ENCODE data around the gene EMILIN2.

EMILIN2 gene

GRCh38 chr18:2897448-2898185, 50.8 kb downstream of the EMILIN2 start:
- no peak for DNase-seq (ENCODE audit: low read depth in 3 of 3, low spot score in 1 of 3)

GRCh38 chr18:2898186-2898640, 51.4 kb downstream of the EMILIN2 start:
- DNase-seq (ENCODE audit: low read depth in 3 of 3, low spot score in 1 of 3), result no peak

DNA sequence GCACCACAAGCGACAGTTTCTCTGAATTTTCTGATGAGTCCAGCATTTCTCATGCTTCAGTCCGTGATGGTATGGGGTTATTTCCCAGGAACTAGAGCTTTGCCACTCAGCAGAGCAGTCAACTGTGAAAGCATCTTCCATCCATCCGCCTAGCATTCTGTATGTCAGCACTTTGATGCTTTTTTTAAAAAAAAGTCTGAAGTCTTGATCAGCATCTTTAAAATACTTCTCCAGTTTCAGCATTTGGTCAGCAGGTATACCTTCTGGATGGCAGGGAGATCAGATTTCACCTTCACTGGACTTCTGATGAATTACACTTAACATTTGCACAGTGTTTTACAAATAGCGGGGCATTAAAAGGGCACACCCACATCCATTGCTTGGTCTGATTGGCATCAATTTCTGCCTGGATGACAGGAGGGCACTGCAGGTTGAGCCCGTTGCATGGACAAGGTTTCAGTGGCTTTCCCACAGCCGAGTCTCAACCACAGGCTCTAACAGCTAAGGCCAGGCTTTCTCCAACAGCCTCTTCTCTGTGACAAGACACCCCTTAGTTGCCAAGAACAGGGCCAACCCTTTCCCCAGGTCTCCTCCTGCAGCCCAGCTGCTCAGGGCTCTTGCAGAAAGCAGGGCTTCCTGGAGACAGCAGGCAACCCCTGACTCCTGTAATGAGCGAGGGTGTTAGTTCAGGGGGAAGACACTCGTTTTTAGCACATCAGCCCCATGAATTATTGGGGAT, 54.0 kb downstream of the EMILIN2 start:
- no peak for DNase-seq (ENCODE audit: low read depth in 3 of 3, low spot score in 1 of 3)

DNA sequence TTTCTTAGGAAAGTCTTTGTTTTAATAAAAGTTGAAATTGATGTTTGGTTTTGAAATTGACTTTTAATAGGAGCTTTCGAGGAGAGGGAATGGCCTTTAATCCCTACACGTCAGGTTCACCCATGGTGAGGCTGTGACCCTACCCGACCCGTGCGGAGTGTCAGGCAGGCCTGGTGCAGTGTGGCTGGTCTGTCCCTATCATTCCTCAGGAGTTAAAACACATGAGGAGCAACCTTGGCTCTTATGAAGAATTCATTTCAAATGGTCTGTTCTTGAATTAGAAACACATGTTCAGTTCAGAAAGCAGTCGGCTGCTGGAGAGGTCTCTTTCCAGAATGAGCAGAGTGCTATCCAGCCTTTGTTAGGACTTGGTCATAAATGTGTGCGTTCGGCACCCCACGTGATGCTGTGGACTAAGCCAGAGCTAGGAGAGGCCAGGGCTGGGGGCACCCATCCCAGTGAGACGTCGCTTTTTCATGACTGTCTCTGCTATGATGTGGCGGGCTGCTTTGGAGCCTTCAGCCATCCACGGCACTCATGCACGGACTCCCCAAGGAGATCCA, 54.7 kb downstream of the EMILIN2 start:
- DNase-seq (ENCODE audit: low read depth in 3 of 3, low spot score in 1 of 3), result no peak

DNA sequence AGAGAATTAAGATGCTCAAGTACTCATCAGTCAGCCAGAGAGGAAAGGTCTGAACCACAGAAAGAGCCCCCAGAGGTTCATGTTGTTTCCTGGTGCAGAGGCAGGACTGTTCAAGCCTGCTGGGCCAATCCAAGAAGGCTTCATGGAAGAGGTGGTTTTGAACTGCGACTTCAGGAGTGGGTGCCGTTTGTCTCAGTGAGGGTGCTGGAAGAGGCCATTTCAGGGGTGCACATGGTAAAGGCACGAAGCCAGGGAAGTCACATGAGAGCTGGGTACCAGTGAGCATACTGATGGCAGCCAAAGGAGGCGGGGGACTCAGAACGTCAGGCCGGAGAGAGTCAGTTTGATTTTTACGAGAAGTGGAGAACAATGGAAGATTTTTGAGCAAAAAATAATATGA, 55.5 kb downstream of the EMILIN2 start:
- no peak for DNase-seq (ENCODE audit: low read depth in 3 of 3, low spot score in 1 of 3)

DNA sequence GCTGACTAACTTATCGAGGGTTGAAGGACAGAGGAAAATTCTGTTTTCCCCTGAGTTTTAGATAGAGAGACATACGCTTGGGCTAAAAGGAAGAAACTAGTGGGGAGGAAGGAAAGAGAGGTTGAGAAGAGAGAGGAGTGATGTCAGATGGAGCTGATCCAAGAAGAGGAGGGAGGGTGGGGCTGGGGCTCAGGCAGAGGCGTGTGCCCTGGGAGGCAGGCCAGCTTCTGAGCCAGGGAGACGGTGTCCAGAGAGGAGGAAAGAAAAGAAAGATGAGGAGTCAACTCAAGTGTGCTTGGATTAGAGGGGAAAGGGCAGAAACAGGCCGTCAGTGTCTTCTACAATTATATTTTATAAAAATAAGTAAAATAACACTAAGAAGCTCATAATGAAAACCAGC, 56.2 kb downstream of the EMILIN2 start:
- no peak for DNase-seq (ENCODE audit: low read depth in 3 of 3, low spot score in 1 of 3)

GRCh38 chr18:2905854-2906703, 59.3 kb downstream of the EMILIN2 start:
- DNase-seq (ENCODE audit: low read depth in 3 of 3, low spot score in 1 of 3), result peak in 1 of 3 donors; percentile 29

GRCh38 chr18:2906704-2907549, 60.1 kb downstream of the EMILIN2 start:
- peak in 1 of 3 donors; percentile 30 for DNase-seq (ENCODE audit: low read depth in 3 of 3, low spot score in 1 of 3)

DNA sequence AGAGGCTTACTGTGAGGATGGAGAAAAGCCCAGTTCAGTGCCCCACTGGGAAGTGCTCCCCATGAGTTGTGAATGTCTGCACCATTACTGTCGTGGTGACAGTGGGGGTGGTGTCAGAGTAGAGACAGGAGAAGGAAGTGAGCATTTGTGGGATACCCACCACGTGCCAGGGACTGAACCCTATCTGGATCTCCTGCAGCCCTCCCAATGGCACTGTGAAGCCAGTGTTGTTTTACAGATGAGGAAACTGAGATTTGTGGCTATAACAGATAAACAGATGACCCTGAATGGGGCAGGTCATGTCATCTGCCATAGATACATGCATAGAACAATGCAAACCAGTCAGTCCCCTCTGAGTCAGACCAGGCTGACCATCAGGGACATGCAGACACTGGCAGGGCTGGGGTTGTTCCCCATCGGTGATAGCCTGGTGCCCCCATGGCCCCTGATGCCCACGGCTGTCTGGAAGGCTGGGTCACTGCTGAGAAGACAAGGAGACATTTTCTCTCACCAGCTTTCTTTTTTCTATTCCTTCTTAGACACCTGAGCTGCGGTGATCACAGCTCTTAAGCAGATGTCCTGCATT, 60.8 kb downstream of the EMILIN2 start:
- DNase-seq (ENCODE audit: low read depth in 3 of 3, low spot score in 1 of 3), result no peak

DNA sequence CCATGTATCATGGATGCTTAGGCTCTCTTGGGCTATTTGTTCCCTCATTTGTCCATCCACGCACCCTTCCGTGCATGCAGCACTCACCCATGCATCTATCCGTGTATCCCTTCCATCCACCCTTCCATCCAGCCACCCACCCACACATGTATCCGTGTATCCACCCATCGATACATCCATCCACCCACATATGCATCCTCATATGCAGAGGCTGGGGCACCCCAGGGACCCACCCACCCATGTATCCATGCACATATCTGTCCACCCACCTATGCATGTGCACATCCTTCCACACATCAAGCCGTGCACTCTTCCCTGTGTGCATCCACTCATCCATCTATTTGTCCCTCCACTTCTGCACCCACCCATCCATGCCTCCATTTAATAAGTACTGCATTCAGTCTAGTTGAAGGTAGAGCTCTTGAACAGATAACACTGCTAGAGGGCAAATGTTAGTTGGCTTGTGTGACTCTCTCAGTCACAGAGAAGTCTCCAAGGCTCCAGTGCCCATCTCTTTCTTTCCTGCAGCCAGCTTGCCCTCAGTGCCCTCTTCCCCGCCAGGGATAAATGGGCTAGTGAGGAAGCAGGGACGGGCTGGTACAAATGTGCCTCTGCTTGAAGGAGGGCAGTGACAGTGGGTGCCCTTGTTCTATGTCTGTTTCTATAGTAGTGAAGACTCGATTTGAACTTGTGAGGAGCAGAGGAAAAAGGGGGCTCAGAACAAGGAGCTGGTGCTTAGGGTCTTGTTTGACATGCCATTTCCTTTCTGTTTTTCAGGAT, 61.5 kb downstream of the EMILIN2 start:
- DNase-seq (ENCODE audit: low read depth in 3 of 3, low spot score in 1 of 3), result no peak

DNA sequence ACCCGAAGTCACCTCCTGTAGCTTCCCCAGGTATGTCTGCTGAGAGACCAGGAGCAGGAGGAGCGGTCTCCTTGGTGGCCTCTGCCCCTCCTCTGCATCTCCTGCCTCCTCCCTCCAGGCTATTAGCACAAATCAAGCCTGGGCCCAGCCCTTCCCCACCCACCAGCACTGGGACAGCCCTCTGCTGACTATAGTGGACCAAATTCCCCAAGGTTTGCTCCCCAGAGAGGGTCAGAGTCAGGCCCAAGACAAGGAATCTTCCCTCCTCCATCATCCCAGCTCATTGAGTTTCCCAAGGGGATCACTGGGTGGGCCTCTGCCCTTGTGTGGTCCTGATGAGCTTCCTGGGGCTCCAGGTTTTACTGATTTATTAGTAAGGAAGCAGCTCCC, 62.1 kb downstream of the EMILIN2 start:
- no peak for DNase-seq (ENCODE audit: low read depth in 3 of 3, low spot score in 1 of 3)

DNA sequence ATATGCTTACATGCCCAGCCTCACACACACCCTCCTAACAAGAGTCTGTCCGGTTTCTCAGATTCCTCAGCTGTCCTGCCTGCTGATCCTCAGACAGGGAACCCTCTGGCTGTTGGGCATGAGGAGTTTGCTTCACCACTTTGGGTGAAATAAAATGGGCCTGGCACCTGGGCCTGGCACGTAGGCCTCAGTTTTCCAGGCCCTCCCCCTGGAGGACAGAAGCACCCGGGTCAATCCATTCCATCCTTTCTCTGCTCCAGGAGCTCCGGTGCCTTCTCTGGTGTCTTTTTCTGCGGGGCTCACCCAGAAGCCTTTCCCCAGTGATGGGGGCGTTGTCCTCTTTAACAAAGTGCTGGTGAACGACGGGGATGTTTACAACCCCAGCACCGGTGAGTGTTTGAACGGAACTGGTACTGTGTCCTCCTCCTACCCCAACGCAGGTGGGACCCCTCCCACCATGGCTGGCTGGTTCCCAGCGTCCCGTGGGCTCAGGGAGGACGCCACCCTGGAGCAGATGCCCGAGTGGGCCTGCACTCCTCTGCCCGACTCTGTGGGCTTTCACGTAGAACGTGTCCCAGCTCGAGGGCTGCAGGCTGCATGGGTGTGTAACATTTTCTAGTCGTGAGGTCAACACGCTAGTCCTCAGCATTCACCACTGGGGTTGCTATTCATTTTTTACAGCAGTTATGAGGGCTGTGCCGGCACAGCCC, 62.8 kb downstream of the EMILIN2 start:
- DNase-seq (ENCODE audit: low read depth in 3 of 3, low spot score in 1 of 3), result no peak

- no peak for DNase-seq (ENCODE audit: low read depth in 3 of 3, low spot score in 1 of 3)
These were observed 63.5 kb downstream of the EMILIN2 start for GRCh38 chr18:2910261-2910660.

DNA sequence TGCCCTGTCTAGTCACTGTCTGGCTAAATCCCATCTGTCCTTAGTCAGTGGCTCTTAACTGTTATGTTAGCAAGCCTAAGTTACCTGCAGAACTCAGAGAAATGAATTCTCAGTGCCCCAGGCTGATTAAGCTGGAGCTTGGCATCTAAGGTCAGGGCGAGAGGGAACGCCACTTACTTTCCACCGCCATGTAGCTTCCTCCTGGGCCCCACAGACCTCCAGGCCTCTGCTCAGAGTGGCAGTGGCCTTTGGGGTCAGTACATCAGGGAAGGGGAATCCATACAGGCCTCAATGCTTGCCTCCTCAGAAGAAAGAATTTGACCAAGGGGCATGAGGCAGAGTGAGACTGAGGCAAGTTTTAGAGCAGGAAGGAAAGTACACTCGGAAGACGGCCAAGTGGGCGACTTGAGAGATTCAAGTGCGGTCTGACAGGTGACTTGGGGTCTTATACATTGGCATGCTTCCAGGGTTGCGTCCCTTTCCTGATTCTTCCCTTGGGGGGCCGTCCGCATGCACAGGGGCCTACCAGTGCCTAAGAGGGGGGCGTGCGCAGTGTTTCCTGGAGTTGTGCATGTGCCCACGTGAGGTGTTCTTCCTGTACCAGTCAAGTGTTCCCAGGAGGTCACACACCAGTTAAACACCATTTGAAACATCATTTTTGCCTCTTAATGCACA, 64.1 kb downstream of the EMILIN2 start:
- DNase-seq (ENCODE audit: low read depth in 3 of 3, low spot score in 1 of 3), result no peak

GRCh38 chr18:2911533-2911932, 64.7 kb downstream of the EMILIN2 start:
- no peak for DNase-seq (ENCODE audit: low read depth in 3 of 3, low spot score in 1 of 3)

DNA sequence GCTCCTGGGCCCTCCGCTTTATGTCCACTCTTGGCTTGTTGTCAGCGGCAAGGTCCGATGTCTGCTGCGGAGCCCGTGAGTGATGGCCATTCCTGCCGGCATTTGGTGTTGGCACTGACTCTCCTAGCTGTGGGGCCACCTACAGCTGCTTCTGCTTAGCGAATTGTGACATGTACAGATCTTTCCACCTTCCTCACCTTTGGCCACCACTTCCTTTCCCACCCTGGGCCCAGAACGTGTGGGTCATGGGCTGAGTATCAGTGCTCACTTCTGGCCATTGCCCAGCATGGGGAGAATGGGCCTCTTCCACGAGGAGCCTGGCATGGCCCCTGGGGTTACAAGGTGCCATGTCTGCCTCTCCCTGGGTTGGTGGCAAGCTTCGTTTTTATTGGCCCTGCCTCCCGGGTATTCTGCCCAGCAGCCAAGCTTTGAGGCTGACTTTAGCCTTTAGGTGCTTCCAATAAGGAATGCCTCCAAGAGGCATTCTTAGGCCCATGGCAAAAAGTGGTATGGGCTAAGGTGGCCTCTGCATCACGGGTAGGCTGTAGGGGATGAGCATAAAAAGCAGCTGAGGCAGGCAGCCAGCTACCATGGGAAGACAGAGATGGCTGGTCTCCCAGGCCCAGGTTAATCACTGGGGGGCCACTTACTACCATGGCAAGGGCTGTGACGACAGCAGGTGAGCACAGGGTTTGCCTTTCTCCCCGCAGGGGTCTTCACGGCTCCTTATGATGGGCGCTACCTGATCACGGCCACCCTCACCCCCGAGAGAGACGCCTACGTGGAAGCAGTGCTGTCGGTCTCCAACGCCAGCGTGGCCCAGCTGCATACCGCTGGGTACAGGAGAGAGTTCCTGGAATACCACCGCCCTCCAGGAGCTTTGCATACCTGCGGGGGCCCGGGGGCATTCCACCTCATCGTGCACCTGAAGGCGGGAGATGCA, 65.8 kb downstream of the EMILIN2 start:
- DNase-seq (ENCODE audit: low read depth in 3 of 3, low spot score in 1 of 3), result no peak

DNA sequence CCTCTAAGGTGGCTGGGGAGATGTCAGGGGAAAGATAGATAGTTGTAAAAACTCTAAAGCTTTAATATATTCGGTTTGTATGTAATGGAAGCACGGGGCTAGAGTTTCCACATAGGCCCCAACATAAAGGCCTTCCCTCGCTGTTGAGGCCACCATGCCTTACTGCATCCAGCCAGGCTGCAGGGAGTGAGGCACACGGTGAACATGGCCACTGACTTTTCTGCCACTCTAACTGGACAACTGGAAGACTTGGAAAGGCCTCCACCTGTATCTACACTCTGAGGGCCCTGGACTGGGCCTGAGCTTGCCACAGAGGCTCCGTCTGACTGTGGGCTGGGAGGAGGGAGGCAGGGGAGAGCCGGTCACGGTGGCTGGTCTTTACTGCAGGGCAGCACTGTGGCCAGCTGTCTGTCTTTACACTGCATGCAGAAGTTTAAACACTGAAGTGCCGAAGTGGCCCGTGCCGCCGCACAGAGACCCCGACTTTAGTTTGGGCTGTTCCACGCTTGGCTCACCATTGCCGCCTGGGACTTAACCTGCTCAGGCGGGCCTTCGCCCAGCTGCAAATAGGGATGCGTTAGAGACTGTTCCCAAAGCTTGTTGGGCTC, 66.7 kb downstream of the EMILIN2 start:
- no peak for DNase-seq (ENCODE audit: low read depth in 3 of 3, low spot score in 1 of 3)

All from stimulated activated CD4-positive, alpha-beta T cell treated with anti-CD3 and anti-CD28 coated beads, TNF-alpha, amount 100 ng/mL, for 1 hour (primary cell).